ENCODE measurements around the gene C14orf119. TPM values are rescaled to one million over a fixed set of nuclear protein-coding genes. Genes with fewer than 3 reads are reported as not detected.

C14orf119 gene
- total and polyA plus RNA-seq, 5 donors: 27.3 to 43.9 (median 38.6) TPM

- H3K4me1 ChIP-seq (ENCODE audit: control insufficient read depth, insufficient read depth, low read length): peaks cover 5% of the 10 kb centered on the region
- ATAC-seq: peak; percentile 37 to 60
- WGBS: 14% methylated on average over 4 of the region's 4 CpGs
- H3K27ac ChIP-seq (ENCODE audit: low read length): no peak overlapping the region
- intact Hi-C loops (cut with DNase I): no loop called here
- H3K4me3 ChIP-seq (ENCODE audit: low read length): no peak overlapping the region
- no peaks in the 10 kb centered on the region for H3K9me3 ChIP-seq (ENCODE audit: control insufficient read depth, low read length)
- peak in 2 of 3 donors; percentile 57 to 71 for DNase-seq
- no peaks in the 10 kb centered on the region for H3K27me3 ChIP-seq (ENCODE audit: control insufficient read depth, insufficient read depth)
Measured at GRCh38 chr14:23062002-23062401, 33.3 kb upstream of the C14orf119 start.

GRCh38 chr14:23063601-23064000 lies 31.7 kb upstream of the C14orf119 start:
- no peak for ATAC-seq
- peaks cover 5% of the 10 kb centered on the region for H3K4me1 ChIP-seq (ENCODE audit: control insufficient read depth, insufficient read depth, low read length)
- WGBS: 92% methylated on average over 5 of the region's 5 CpGs
- no peak for DNase-seq
- H3K27ac ChIP-seq (ENCODE audit: low read length): no peak overlapping the region
- no peak overlapping the region for H3K4me3 ChIP-seq (ENCODE audit: low read length)
- no peaks in the 10 kb centered on the region for H3K9me3 ChIP-seq (ENCODE audit: control insufficient read depth, low read length)
- intact Hi-C loops (cut with DNase I): no loop called here
- no peaks in the 10 kb centered on the region for H3K27me3 ChIP-seq (ENCODE audit: control insufficient read depth, insufficient read depth)

- H3K4me1 ChIP-seq (ENCODE audit: control insufficient read depth, insufficient read depth, low read length): peaks cover 5% of the 10 kb centered on the region
- DNase-seq: no peak
- no peak for ATAC-seq
- H3K27me3 ChIP-seq (ENCODE audit: control insufficient read depth, insufficient read depth): no peaks in the 10 kb centered on the region
- intact Hi-C loops (cut with DNase I): no loop called here
- no peak overlapping the region for H3K4me3 ChIP-seq (ENCODE audit: low read length)
- no peaks in the 10 kb centered on the region for H3K9me3 ChIP-seq (ENCODE audit: control insufficient read depth, low read length)
- H3K27ac ChIP-seq (ENCODE audit: low read length): no peak overlapping the region
- 86% methylated on average over 3 of the region's 3 CpGs for WGBS
Measured at GRCh38 chr14:23066368-23066767, 28.9 kb upstream of the C14orf119 start.

- DNase-seq: peak in 2 of 3 donors; percentile 29 to 61
Measured at GRCh38 chr14:23066855-23067744, 28.2 kb upstream of the C14orf119 start.

GRCh38 chr14:23067847-23068788 lies 27.2 kb upstream of the C14orf119 start:
- intact Hi-C loops (cut with DNase I): no loop called here
- WGBS: 73% methylated on average over 14 of the region's 14 CpGs
- no peak overlapping the region for H3K4me3 ChIP-seq (ENCODE audit: low read length)
- DNase-seq (peak in 2 of 3 donors; percentile 41 to 49), ATAC-seq (no peak)
- H3K9me3 ChIP-seq (ENCODE audit: control insufficient read depth, low read length): no peaks in the 10 kb centered on the region
- H3K27me3 ChIP-seq (ENCODE audit: control insufficient read depth, insufficient read depth): no peaks in the 10 kb centered on the region
- H3K27ac ChIP-seq (ENCODE audit: low read length): no peak overlapping the region
- peaks cover 4% of the 10 kb centered on the region for H3K4me1 ChIP-seq (ENCODE audit: control insufficient read depth, insufficient read depth, low read length)

More at GRCh38 chr14:23066855-23067744, 28.2 kb upstream of the C14orf119 start:
- Histone ChIP-seq H3K27ac (ENCODE audit: low read length) (no peak overlapping the region), H3K4me3 (ENCODE audit: low read length) (no peak overlapping the region), H3K4me1 (ENCODE audit: control insufficient read depth, insufficient read depth, low read length) (peaks cover 5% of the 10 kb centered on the region), H3K27me3 (ENCODE audit: control insufficient read depth, insufficient read depth) (no peaks in the 10 kb centered on the region), H3K9me3 (ENCODE audit: control insufficient read depth, low read length) (no peaks in the 10 kb centered on the region)
- 87% methylated on average over 23 of the region's 23 CpGs for WGBS
- intact Hi-C loops (cut with DNase I): no loop called here
- ATAC-seq: no peak

- DNase-seq: peak; percentile 68 to 84 (median 74)
- Histone ChIP-seq H3K4me3 (ENCODE audit: low read length) (no peak overlapping the region), H3K27ac (ENCODE audit: low read length) (no peak overlapping the region)
Measured at GRCh38 chr14:23068789-23069412, 26.4 kb upstream of the C14orf119 start.

GRCh38 chr14:23069413-23069806 lies 25.9 kb upstream of the C14orf119 start:
- Histone ChIP-seq H3K27ac (ENCODE audit: low read length) (peak overlapping the region; percentile 10), H3K4me1 (ENCODE audit: control insufficient read depth, insufficient read depth, low read length) (peaks cover 4% of the 10 kb centered on the region), H3K4me3 (ENCODE audit: low read length) (no peak overlapping the region), H3K27me3 (ENCODE audit: control insufficient read depth, insufficient read depth) (no peaks in the 10 kb centered on the region), H3K9me3 (ENCODE audit: control insufficient read depth, low read length) (no peaks in the 10 kb centered on the region)
- 87% methylated on average over 4 of the region's 4 CpGs for WGBS
- intact Hi-C loops (cut with DNase I): no loop called here
- ATAC-seq (no peak), DNase-seq (peak in 1 of 3 donors; percentile 37)

More at GRCh38 chr14:23068789-23069412, 26.4 kb upstream of the C14orf119 start:
- H3K4me1 ChIP-seq (ENCODE audit: control insufficient read depth, insufficient read depth, low read length): peaks cover 4% of the 10 kb centered on the region
- H3K9me3 ChIP-seq (ENCODE audit: control insufficient read depth, low read length): no peaks in the 10 kb centered on the region
- ATAC-seq: peak; percentile 66 to 68
- H3K27me3 ChIP-seq (ENCODE audit: control insufficient read depth, insufficient read depth): no peaks in the 10 kb centered on the region
- 27% methylated on average over 8 of the region's 8 CpGs for WGBS
- intact Hi-C loops (cut with DNase I): no loop called here

- H3K4me1 ChIP-seq (ENCODE audit: control insufficient read depth, insufficient read depth, low read length): peaks cover 4% of the 10 kb centered on the region
- no peak for ATAC-seq
Measured at GRCh38 chr14:23070262-23071129, 24.8 kb upstream of the C14orf119 start.

GRCh38 chr14:23071244-23071920 lies 23.9 kb upstream of the C14orf119 start:
- intact Hi-C loops (cut with DNase I): no loop called here

More at GRCh38 chr14:23070262-23071129, 24.8 kb upstream of the C14orf119 start:
- intact Hi-C loops (cut with DNase I): no loop called here
- Histone ChIP-seq H3K4me3 (ENCODE audit: low read length) (peak overlapping the region; percentile 84), H3K9me3 (ENCODE audit: control insufficient read depth, low read length) (no peaks in the 10 kb centered on the region), H3K27me3 (ENCODE audit: control insufficient read depth, insufficient read depth) (no peaks in the 10 kb centered on the region), H3K27ac (ENCODE audit: low read length) (peak overlapping the region; percentile 51)
- WGBS: 9% methylated on average over 10 of the region's 10 CpGs
- DNase-seq: peak in 1 of 3 donors; percentile 29

More at GRCh38 chr14:23071244-23071920, 23.9 kb upstream of the C14orf119 start:
- Histone ChIP-seq H3K27me3 (ENCODE audit: control insufficient read depth, insufficient read depth) (no peaks in the 10 kb centered on the region), H3K27ac (ENCODE audit: low read length) (peak overlapping the region; percentile 87), H3K4me1 (ENCODE audit: control insufficient read depth, insufficient read depth, low read length) (peaks cover 4% of the 10 kb centered on the region), H3K4me3 (ENCODE audit: low read length) (peak overlapping the region; percentile 84), H3K9me3 (ENCODE audit: control insufficient read depth, low read length) (no peaks in the 10 kb centered on the region)
- DNase-seq: peak; percentile 86 to 93 (median 92)
- WGBS: 1% methylated on average over 14 of the region's 14 CpGs
- ATAC-seq: peak; percentile 93 to 95

All from right cardiac atrium (tissue), 5 donors.